Measurements from ENCODE around the gene SLC16A6.

GRCh38 chr17:68319410-68320162 lies 28.7 kb upstream of the SLC16A6 start:
- TF ChIP-seq EZH2 (IDR thresholded peaks at IDR 0.05; ENCODE audit: low read length, unreplicated experiment) (no peak), CTCF (conservative IDR thresholded peaks at IDR 0.05; ENCODE audit: low read depth, low read length) (no peak), EZH2phosphoT487 (IDR thresholded peaks at IDR 0.05; ENCODE audit: borderline replicate concordance, low read length) (no peak)

Data from PC-3 (cell line).